NOMO-1 treated with dmso at 0.1 percent for 144 hours (cell line): ENCODE measurements around the gene TRDN.

ENCODE experiments used
- DNase-seq: peaks from one replicate; lab custom pipeline; 2025; ENCODE audit not compliant: unreplicated experiment; lab: John Stamatoyannopoulos, UW

The TRDN gene

GRCh38 chr6:123418071-123418470, 218.7 kb downstream of the TRDN start:
- DNase-seq, result no peak

GRCh38 chr6:123417535-123417934, 219.2 kb downstream of the TRDN start:
- DNase-seq, result no peak

GRCh38 chr6:123415844-123416468, 220.8 kb downstream of the TRDN start:
- no peak for DNase-seq

GRCh38 chr6:123404975-123405374, 231.8 kb downstream of the TRDN start:
- DNase-seq, result no peak

- no peak for DNase-seq
These were observed 234.7 kb downstream of the TRDN start for GRCh38 chr6:123402052-123402451.

- no peak for DNase-seq
These were observed 238.7 kb downstream of the TRDN start for GRCh38 chr6:123398072-123398471.

- no peak for DNase-seq
These were observed 243.4 kb downstream of the TRDN start for GRCh38 chr6:123393331-123393730.

- DNase-seq, result no peak
These were observed 253.0 kb downstream of the TRDN start for GRCh38 chr6:123383718-123384117.

GRCh38 chr6:123380257-123380656, 256.5 kb downstream of the TRDN start:
- DNase-seq, result no peak

- no peak for DNase-seq
These were observed 264.0 kb downstream of the TRDN start for GRCh38 chr6:123372737-123373136.

GRCh38 chr6:123363912-123364311, 272.8 kb downstream of the TRDN start:
- no peak for DNase-seq

GRCh38 chr6:123360359-123360758, 276.4 kb downstream of the TRDN start:
- DNase-seq, result no peak

GRCh38 chr6:123352705-123353104, 284.0 kb downstream of the TRDN start:
- no peak for DNase-seq

GRCh38 chr6:123352279-123352678, 284.5 kb downstream of the TRDN start:
- no peak for DNase-seq

- no peak for DNase-seq
These were observed 292.9 kb downstream of the TRDN start for GRCh38 chr6:123343836-123344235.

- DNase-seq, result no peak
These were observed 298.4 kb downstream of the TRDN start for GRCh38 chr6:123338394-123338793.

- no peak for DNase-seq
These were observed 303.6 kb downstream of the TRDN start for GRCh38 chr6:123333000-123333756.

- no peak for DNase-seq
These were observed 304.7 kb downstream of the TRDN start for GRCh38 chr6:123332070-123332469.

- DNase-seq, result no peak
These were observed 307.4 kb downstream of the TRDN start for GRCh38 chr6:123329337-123329736.

GRCh38 chr6:123323452-123324329, 313.1 kb downstream of the TRDN start:
- no peak for DNase-seq

GRCh38 chr6:123321020-123321419, 315.7 kb downstream of the TRDN start:
- DNase-seq, result no peak
